ENCODE results near the gene TMEM266.

DNA sequence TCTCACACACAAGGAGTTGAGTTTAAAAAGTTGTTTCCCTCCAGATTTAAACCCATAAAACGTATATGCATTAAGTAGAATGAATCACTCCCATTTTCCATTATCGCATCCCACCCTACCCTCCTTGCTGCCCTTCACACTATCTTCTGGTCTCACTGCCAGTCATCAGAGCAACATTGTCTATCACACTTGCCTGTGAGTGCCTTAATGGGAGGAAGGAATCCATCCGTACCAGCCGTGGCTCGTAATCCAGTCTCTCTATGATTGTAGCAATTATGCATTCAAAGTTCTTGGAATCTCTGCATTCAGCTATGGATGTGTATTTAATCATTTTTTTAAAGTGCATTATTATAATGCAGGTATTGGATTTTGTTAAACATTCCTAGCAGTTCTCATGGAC, 1.9 kb downstream of the TMEM266 start:
- TF ChIP-seq, protein P1, sequence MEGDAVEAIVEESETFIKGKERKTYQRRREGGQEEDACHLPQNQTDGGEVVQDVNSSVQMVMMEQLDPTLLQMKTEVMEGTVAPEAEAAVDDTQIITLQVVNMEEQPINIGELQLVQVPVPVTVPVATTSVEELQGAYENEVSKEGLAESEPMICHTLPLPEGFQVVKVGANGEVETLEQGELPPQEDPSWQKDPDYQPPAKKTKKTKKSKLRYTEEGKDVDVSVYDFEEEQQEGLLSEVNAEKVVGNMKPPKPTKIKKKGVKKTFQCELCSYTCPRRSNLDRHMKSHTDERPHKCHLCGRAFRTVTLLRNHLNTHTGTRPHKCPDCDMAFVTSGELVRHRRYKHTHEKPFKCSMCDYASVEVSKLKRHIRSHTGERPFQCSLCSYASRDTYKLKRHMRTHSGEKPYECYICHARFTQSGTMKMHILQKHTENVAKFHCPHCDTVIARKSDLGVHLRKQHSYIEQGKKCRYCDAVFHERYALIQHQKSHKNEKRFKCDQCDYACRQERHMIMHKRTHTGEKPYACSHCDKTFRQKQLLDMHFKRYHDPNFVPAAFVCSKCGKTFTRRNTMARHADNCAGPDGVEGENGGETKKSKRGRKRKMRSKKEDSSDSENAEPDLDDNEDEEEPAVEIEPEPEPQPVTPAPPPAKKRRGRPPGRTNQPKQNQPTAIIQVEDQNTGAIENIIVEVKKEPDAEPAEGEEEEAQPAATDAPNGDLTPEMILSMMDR (IDR thresholded peaks at IDR 0.05; ENCODE audit: low read depth, low read length): no peak
- TF ChIP-seq POLR2A (IDR thresholded peaks at IDR 0.05; ENCODE audit: extremely low read depth, insufficient read length): no peak
